Ovary (tissue), 9 donors: ENCODE results near the gene ACVR1. TPM values are rescaled to one million over a fixed set of nuclear protein-coding genes. Genes with fewer than 3 reads are reported as not detected.
"Not testable (repeated sequence)": the region's sequence is repeated elsewhere in the genome, so short reads cannot be mapped to it uniquely, and the experiment has no call there.

Source experiments
- DNase-seq, 5 donors: peaks; one replicate each; pipeline ENCODE4 v3.0.0-alpha.2; 2019 to 2020
- H3K27ac ChIP-seq, 2 donors: fragments of 200-600 bp; one replicate each; pipeline versions ENCODE4 v1.5.1 to v1.8.0; 2019 to 2022
- H3K27me3 ChIP-seq: fragments of 200-600 bp; one replicate; pipeline ENCODE4 v1.8.0; 2022
- H3K36me3 ChIP-seq: fragments of 200-600 bp; sonication (generic); one replicate; pipeline ENCODE4 v1.5.1; 2019
- H3K4me1 ChIP-seq: one replicate; pipeline ENCODE4 v1.8.1; 2013; ENCODE audit warnings: mild to moderate bottlenecking, moderate library complexity; ENCODE audit not compliant: insufficient read depth
- H3K4me3 ChIP-seq: fragments of 200-600 bp; sonication (generic); one replicate; pipeline ENCODE4 v1.5.1; 2017
- H3K9me3 ChIP-seq, 2 donors: fragments of 200-600 bp in 1 of 2; sonication (generic) in 1 of 2; one replicate each; pipeline versions ENCODE4 v1.5.1 to v1.8.1; 2013 to 2019; ENCODE audit warnings: mild to moderate bottlenecking in 1 of 2, moderate library complexity in 1 of 2
- EP300 ChIP-seq: sonication (generic); formaldehyde crosslinking; IDR thresholded peaks from one replicate; pipeline ENCODE4 v1.6.1; 2017; ENCODE audit warnings: antibody characterized with exemption
- POLR2A ChIP-seq: fragments of 450-650 bp; IDR thresholded peaks from one replicate; pipeline ENCODE4 v1.6.1; 2017; ENCODE audit warnings: antibody characterized with exemption, mild to moderate bottlenecking, moderate library complexity
- WGBS, 3 donors: extraction: QIAGEN DNeasy Blood & Tissue Kit in 1 of 3; methylation state at CpG; one replicate each; pipeline versions ENCODE4 v1.1.5 to v1.1.7; 2013 to 2017; 5-methylcytosine and 5-hydroxymethylcytosine counted together
- intact Hi-C, 4 donors: fragments of 100-400 bp; cut with DNase I; formaldehyde crosslinking; loops; one replicate each; pipeline versions ENCODE4 v1.11.0 to v1.15.1; 2022 to 2023
- polyA plus RNA-seq, 2 donors: library from polyadenylated mRNA; stranded (reverse); fragments of 200-250 nt in 1 of 2; fragments of 350-450 nt in 1 of 2; fragmentation: Illumina TruSeq in 1 of 2; extraction: RNeasy Lipid Tissue Mini Kit (QIAGEN cat#74804) in 1 of 2; gene quantifications; one replicate each; pipeline ENCODE4 v1.2.3, GENCODE V29; 2013 to 2014
- total RNA-seq, 7 donors: library from RNA; depleted of rRNA in 2 of 7; stranded (reverse); fragments of >200 nt in 2 of 7; fragmentation: NEBNext Ultra II Directional in 3 of 7; extraction: Animal tissue kit (Norgen Biotek cat#: 25700) in 3 of 7; gene quantifications; one replicate each; pipeline versions ENCODE4 v1.1.0 to v1.2.4, GENCODE V29; 2016 to 2023
- TF ChIP-seq, protein P1 (sequence below), 3 donors: fragments of 450-650 bp in 2 of 3; fragments of 200-600 bp in 1 of 3; IDR thresholded peaks; one replicate each; pipeline versions ENCODE4 v1.5.1 to v1.8.0; 2016 to 2022; ENCODE audit warnings: antibody characterized with exemption in 3 of 3, mild to moderate bottlenecking in 1 of 3
- donor health status: DM: no; HTN: no; CAD: no; lungs with moderate emphysema.
- donor health status: DM: no; HTN: no; CAD: no.
- donor health status: Bipolar disorder and iron deficiency.
- donor health status: DM: yes; HTN: yes; CAD: no.
- donor health status: DM: no; HTN: no; CAD: no.
- donor health status: DM: yes; HTN: yes; CAD: no.

Gene ACVR1
- total and polyA plus RNA-seq, 9 donors = 23.4 to 51.2 (median 30.4) TPM

- TF ChIP-seq POLR2A = no peak
- intact Hi-C loops = no loop called here
These were observed 149.2 kb downstream of the ACVR1 start for GRCh38 chr2:157726946-157727345.

DNA sequence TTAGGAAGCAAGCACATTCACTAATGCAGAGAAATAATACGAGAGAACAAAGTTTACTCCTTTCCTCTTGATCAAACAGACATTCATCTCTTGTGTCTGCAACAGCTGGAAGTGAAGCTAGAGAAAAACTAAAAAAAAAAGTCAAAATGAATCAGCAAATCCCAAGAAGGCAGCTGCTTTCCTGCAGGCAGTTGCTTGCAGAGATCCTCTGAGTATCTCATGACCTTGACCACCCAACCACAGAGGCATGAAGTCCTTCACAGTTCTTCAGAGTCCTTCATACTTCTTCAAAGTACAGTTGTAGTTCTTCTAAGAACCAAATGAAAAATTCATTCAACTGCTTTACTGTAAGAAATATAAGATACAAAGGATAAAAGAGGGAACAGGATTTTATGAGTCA, 150.3 kb downstream of the ACVR1 start:
- no peaks in the 10 kb centered on the region for H3K4me1 ChIP-seq
- no peak overlapping the region for H3K4me3 ChIP-seq
- TF ChIP-seq EP300 (no peak), POLR2A (no peak)
- TF ChIP-seq, protein P1, sequence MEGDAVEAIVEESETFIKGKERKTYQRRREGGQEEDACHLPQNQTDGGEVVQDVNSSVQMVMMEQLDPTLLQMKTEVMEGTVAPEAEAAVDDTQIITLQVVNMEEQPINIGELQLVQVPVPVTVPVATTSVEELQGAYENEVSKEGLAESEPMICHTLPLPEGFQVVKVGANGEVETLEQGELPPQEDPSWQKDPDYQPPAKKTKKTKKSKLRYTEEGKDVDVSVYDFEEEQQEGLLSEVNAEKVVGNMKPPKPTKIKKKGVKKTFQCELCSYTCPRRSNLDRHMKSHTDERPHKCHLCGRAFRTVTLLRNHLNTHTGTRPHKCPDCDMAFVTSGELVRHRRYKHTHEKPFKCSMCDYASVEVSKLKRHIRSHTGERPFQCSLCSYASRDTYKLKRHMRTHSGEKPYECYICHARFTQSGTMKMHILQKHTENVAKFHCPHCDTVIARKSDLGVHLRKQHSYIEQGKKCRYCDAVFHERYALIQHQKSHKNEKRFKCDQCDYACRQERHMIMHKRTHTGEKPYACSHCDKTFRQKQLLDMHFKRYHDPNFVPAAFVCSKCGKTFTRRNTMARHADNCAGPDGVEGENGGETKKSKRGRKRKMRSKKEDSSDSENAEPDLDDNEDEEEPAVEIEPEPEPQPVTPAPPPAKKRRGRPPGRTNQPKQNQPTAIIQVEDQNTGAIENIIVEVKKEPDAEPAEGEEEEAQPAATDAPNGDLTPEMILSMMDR (IDR thresholded peaks at IDR 0.05) = no peak
- WGBS, 3 donors = 7 to 41% (median 19%) methylated on average over 1 of the region's 1 CpG
- H3K9me3 ChIP-seq = peaks cover 0 to 5% of the 10 kb centered on the region in 2 donors
- intact Hi-C loops = no loop called here
- no peaks in the 10 kb centered on the region for H3K36me3 ChIP-seq
- H3K27me3 ChIP-seq = no peaks in the 10 kb centered on the region
- no peak overlapping the region for H3K27ac ChIP-seq
- DNase-seq = peak in 1 of 5 donors; percentile 18

More at GRCh38 chr2:157726946-157727345, 149.2 kb downstream of the ACVR1 start:
- Histone ChIP-seq H3K4me3 (no peak overlapping the region), H3K36me3 (no peaks in the 10 kb centered on the region), H3K4me1 (no peaks in the 10 kb centered on the region), H3K27me3 (no peaks in the 10 kb centered on the region), H3K9me3 (peaks cover 0 to 5% of the 10 kb centered on the region in 2 donors), H3K27ac (no peak overlapping the region)
- DNase-seq = no peak
- WGBS, 3 donors = 25 to 41% (median 36%) methylated on average over 1 of the region's 1 CpG

GRCh38 chr2:157722580-157723234, 153.4 kb downstream of the ACVR1 start:
- intact Hi-C loops = no loop called here
- DNase-seq = no peak
- Histone ChIP-seq H3K27ac (no peak overlapping the region), H3K4me1 (no peaks in the 10 kb centered on the region), H3K36me3 (no peaks in the 10 kb centered on the region), H3K4me3 (no peak overlapping the region), H3K9me3 (peaks cover 0 to 5% of the 10 kb centered on the region in 2 donors), H3K27me3 (no peaks in the 10 kb centered on the region)
- TF ChIP-seq, protein P1 (IDR thresholded peaks at IDR 0.05) = no peak
- TF ChIP-seq POLR2A (no peak), EP300 (no peak)
- 79 to 87% (median 79%) methylated on average over 3 of the region's 3 CpGs for WGBS, 3 donors

- H3K27ac ChIP-seq = no peak overlapping the region
- peaks cover 0 to 5% of the 10 kb centered on the region in 2 donors for H3K9me3 ChIP-seq
- no peak overlapping the region for H3K4me3 ChIP-seq
- H3K27me3 ChIP-seq = no peaks in the 10 kb centered on the region
- H3K4me1 ChIP-seq = no peaks in the 10 kb centered on the region
- intact Hi-C loops = no loop called here
- TF ChIP-seq, protein P1 (IDR thresholded peaks at IDR 0.05) = no peak
- TF ChIP-seq EP300 = no peak
- TF ChIP-seq POLR2A = no peak
- H3K36me3 ChIP-seq = no peaks in the 10 kb centered on the region
- DNase-seq = no peak
- WGBS, 3 donors = 92 to 100% (median 97%) methylated on average over 2 of the region's 2 CpGs
These were observed 155.6 kb downstream of the ACVR1 start for GRCh38 chr2:157720504-157720903.

DNA sequence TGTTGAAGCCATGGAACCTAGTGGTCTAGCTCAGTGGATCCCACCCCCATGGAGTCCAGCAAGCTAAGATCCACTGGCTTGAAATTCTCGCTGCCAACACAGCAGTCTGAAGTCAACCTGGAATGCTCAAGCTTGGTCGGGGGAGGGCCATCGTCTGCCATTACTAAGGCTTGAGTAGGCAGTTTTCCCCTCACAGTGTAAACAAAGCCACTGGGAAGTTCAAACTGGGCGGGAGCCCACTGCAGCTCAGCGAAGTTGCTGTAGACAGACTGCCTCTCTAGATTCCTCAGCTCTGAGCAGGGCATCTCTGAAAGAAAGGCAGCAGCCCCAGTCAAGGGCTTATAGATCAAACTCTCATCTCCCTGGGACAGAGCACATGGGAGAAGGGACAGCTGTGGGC, 171.5 kb downstream of the ACVR1 start:
- H3K4me3 ChIP-seq, intact Hi-C loops, H3K27ac ChIP-seq: not testable (repeated sequence)

GRCh38 chr2:157704148-157704547, 172.0 kb downstream of the ACVR1 start:
- intact Hi-C loops, H3K9me3 ChIP-seq, DNase-seq, H3K4me1 ChIP-seq, H3K27ac ChIP-seq, H3K27me3 ChIP-seq, H3K36me3 ChIP-seq, H3K4me3 ChIP-seq: not testable (repeated sequence)
- WGBS, 3 donors = 87 to 98% (median 96%) methylated on average over 6 of the region's 6 CpGs

More for the DNA sequence above, 171.5 kb downstream of the ACVR1 start:
- 83 to 86% (median 85%) methylated on average over 4 to 5 of the region's 5 CpGs for WGBS, 3 donors
- H3K9me3 ChIP-seq, DNase-seq, H3K4me1 ChIP-seq, H3K36me3 ChIP-seq, H3K27me3 ChIP-seq: not testable (repeated sequence)
